Measurements from ENCODE around the gene TBX10. TPM values are rescaled to one million over a fixed set of nuclear protein-coding genes. Genes with fewer than 3 reads are reported as not detected.

TBX10 gene
- total RNA-seq, 1 experiment from 2014 or later, result not detected

- no peaks in the 10 kb centered on the region for H3K79me1 ChIP-seq (ENCODE audit: insufficient read depth, low read depth, low read length, poor library complexity, severe bottlenecking)
- H3K27me3 Mint-ChIP-seq (ENCODE audit: low read depth), result peaks cover 15% of the 10 kb centered on the region
- no peaks in the 10 kb centered on the region for H3K36me3 Mint-ChIP-seq (ENCODE audit: insufficient read depth in 1 of 3, low read depth in 3 of 3)
- no peaks in the 10 kb centered on the region; a peak in 1 of 5 replicates for H3K9me3 Mint-ChIP-seq
- H4K5ac ChIP-seq (ENCODE audit: insufficient read length, low read depth, low read length), result no peak overlapping the region
- no peak overlapping the region for H3K18ac ChIP-seq (ENCODE audit: insufficient read length, low read depth, low read length)
- no CpG with 5 or more reads among the region's 8 CpGs for WGBS (ENCODE audit: extremely low coverage, insufficient read length, low lambda C conversion rate)
- H3T11ph ChIP-seq (ENCODE audit: low read length), result no peak overlapping the region
- no peaks in the 10 kb centered on the region; the same call in 1 of the 2 replicates for H3K4me1 ChIP-seq (ENCODE audit: insufficient read depth, low read length)
- H2BK120ac ChIP-seq (ENCODE audit: low read depth, low read length, poor library complexity, severe bottlenecking), result no peak overlapping the region
- H2BK12ac ChIP-seq (ENCODE audit: insufficient read length, low read depth, low read length), result no peak overlapping the region
- H3K27ac ChIP-seq (ENCODE audit: insufficient read length, low read depth, low read length), result no peak overlapping the region
- no peaks in the 10 kb centered on the region for H3K79me2 ChIP-seq (ENCODE audit: insufficient read depth, low read length)
- H3K4ac ChIP-seq (ENCODE audit: low read depth, low read length), result no peak overlapping the region
- no peaks in the 10 kb centered on the region for H3K27me3 ChIP-seq (ENCODE audit: insufficient read depth, low read length)
- H4K91ac ChIP-seq (ENCODE audit: insufficient read length, low read depth, low read length), result no peak overlapping the region
- H3K23ac ChIP-seq (ENCODE audit: insufficient read length, low read depth, low read length), result no peak overlapping the region
- no peak overlapping the region for H3K56ac ChIP-seq (ENCODE audit: insufficient read length, low read depth, low read length)
- no peak overlapping the region for H2BK15ac ChIP-seq (ENCODE audit: low read depth, low read length)
- no peaks in the 10 kb centered on the region for H4K20me1 ChIP-seq (ENCODE audit: control insufficient read depth, insufficient read depth, insufficient read length)
- no peak overlapping the region for H3K4me3 Mint-ChIP-seq
- no peak overlapping the region for H4K8ac ChIP-seq (replicated peaks; ENCODE audit: insufficient read length, low read depth, low read length)
- H3K23me2 ChIP-seq (ENCODE audit: insufficient read length, low read depth, low read length, poor library complexity, severe bottlenecking), result no peaks in the 10 kb centered on the region
- no peak overlapping the region for H3K27ac Mint-ChIP-seq
- no peak overlapping the region for H3K4me2 ChIP-seq (ENCODE audit: insufficient read depth, insufficient read length, low read length)
- no peak overlapping the region for H3K14ac ChIP-seq (ENCODE audit: insufficient read depth, low read length)
- H3K9me3 ChIP-seq (ENCODE audit: control insufficient read depth, low read depth, low read length), result no peaks in the 10 kb centered on the region
- no peak overlapping the region for H2BK20ac ChIP-seq (ENCODE audit: low read depth, low read length, poor library complexity, severe bottlenecking)
- no peak overlapping the region for H2BK5ac ChIP-seq (ENCODE audit: insufficient read length, low read length)
- no peak overlapping the region for H2AK5ac ChIP-seq (ENCODE audit: insufficient read length, low read length)
- H3K9ac ChIP-seq (ENCODE audit: extremely low read depth, insufficient read length, low read length), result no peak overlapping the region
- peaks cover 4 to 13% of the 10 kb centered on the region in 2 experiments for H3K4me1 Mint-ChIP-seq
- no peak for TF ChIP-seq CTCF (conservative IDR thresholded peaks at IDR 0.05)
- no peak for DNase-seq
- no peak overlapping the region for H2AFZ ChIP-seq (ENCODE audit: low read length)
Measured at GRCh38 chr11:67671211-67671520, 31.6 kb upstream of the TBX10 start.

All from H9 (cell line).